Mesothelial cell of epicardium (in vitro differentiated cells): ENCODE results near the gene NMD3. TPM values are rescaled to one million over a fixed set of nuclear protein-coding genes. Genes with fewer than 3 reads are reported as not detected.

ENCODE experiments used
- total RNA-seq: library from RNA; stranded (reverse); gene quantifications from 3 replicates; pipeline ENCODE4 v1.2.1, GENCODE V29; 2021

Gene NMD3
- total RNA-seq, 1 donor from 2014 or later, result 51.1 TPM

Other genes with a start within 250 kb of the NMD3 start
- 31.1 to 36.0 TPM (median 31.4 TPM) in 3 replicates for gene B3GALNT1, start 116.0 kb upstream of the NMD3 start, total RNA-seq
- gene SPTSSB, start 150.2 kb downstream of the NMD3 start, total RNA-seq, result 0.68 to 1.7 TPM (median 0.74 TPM) in 3 replicates